IPS-11a (cell line): ENCODE results near the gene SCTR.
A peak's percentile ranks its signal among the peaks of the same experiment; 100 is the strongest.

Experiments used
- H3K4me3 ChIP-seq: one replicate; pipeline ENCODE4 v1.5.1; 2013; ENCODE audit warnings: low read depth, low read length, control low read depth

The SCTR gene

DNA sequence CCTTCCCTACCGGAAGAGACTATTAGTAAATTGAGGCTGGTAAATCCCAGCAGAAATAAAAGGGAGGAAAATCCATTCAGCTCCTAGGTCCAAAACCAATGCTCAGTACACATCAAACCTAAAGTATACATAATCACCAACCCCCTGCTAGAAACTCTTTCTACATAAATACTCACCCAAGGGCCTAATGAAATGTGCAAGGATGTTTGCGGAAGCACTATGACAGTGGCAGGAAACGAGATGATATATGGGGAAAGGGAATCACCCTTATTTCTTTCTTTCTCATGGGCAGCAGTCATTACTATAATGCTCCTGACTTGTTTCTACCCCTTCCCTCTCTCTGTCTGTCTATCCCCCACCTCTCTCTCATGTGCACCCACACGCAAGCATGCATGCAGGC, 1.3 kb upstream of the SCTR start:
- no peak overlapping the region for H3K4me3 ChIP-seq

DNA sequence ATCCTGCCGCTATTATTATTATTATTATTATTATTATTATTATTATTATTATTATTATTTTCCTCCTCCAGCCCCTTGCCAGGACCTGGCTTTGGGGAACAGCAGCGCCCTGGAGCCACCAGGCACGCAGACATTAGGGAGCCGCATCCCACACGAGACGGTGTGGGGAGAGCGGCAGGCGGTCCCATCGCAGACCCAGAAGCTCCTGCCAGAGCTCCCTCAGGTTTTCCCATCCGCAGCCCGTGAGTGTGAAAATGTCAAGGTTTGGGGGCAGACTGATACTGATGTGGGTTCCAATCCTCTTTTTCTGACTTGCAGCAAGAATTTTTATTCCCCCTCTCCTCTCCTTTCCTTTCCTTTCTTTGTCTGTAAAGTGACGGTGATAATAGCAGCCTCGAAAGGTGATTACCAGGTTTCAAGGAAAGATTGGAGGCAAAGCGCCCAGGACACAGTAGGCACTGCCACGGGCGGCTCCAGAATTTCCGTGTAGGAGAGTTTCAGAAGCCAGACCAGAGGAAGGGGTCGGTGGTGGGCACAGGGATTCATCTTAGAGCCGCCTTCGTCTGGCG, 816 bp downstream of the SCTR start:
- H3K4me3 ChIP-seq, result peak overlapping the region; percentile 46

DNA sequence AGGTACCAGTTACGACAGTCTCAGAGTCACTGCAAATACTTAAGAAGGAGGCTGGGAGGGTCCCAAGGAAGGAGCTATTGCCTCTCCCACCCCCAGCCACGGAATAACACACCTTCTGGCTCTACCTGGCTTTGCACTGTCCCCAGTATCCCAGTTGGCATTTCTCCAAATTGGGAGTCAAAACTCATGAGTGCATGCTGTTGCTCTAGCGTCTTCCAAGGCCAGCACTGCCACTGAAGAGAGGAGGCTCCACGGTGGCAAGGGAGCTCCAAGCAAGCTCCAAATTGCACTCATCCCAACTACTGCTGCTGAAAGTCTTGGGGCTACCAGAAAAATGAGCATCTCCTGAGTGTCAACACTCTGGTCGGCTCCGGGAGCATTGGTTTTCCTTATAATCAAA, 1.6 kb downstream of the SCTR start:
- no peak overlapping the region for H3K4me3 ChIP-seq

DNA sequence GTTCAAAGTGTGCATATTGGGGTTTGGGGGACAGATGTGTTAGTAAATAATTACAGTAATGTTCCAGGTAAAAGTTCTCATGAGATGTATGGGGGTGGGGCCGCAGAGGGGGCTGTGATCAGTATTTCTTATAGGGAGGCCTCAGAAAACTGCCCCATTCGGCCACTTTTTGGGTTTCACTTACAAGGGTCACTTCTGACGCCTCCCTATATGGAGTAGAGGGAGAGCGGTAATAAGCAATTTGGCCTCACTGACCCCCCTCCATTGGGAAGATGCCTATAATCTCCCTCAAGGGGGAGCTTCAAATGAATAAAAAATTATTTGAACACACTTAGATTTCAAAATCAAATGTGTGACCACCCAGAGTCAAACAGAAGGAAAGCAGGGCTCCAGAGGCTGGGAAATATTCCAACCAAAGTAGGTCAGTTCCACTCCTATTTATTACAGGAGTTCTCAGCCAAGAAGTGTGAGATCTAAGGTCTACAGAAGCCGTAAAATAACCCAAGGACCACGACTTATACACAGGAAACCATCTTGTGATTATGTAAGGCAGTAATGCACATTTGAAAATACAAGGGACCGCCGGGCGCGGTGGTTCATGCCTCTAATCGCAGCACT, 2.7 kb downstream of the SCTR start:
- no peak overlapping the region for H3K4me3 ChIP-seq

DNA sequence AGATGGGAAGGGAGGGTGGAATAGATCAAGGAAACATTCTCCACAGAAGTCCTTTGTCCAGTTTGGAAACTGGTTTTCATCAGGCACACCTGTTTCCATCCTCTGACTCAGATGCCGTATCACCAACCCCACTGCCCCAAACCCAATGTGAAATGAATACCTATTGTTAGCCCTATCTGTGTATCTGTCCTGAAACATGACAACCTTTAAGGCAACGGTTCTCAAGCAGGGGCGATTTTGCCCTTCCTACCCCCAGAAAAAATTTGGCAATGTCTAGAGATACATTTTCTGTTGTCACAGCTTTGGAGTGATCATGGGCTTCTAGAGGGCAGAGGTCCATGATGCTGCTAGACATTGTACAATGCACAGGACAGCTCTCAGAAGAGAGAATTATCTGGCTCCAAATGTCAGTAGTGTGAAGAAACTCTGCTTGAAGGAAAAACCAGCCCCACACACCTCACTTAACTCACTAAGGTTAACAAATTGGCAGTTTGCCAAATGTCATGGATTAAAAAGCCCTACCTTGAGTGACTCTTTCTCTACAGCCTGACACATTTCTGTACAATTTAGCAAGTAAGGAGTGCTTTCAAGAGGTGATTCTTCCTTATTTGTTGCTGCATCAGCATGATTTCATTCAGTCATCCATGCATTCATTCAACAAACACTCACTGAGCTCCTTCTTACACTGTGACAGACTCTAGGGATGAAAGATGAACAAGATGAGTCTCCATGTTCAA, 3.4 kb downstream of the SCTR start:
- H3K4me3 ChIP-seq, result no peak overlapping the region

DNA sequence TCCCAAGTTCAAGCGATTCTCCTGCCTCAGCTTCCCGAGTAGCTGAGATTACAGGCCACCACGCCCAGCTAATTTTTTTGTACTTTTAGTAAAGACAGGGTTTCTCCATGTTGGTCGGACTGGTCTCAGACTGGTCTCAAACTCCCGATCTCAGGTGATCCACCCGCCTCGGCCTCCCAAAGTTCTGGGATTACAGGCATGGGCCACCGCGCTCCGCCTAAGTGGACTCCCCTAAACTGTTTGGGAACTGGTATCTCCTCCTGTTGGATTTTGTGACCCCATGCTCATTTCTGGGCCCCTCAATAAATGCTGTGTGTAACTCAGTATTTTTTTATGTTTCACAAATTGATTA, 5.2 kb downstream of the SCTR start:
- no peak overlapping the region for H3K4me3 ChIP-seq

DNA sequence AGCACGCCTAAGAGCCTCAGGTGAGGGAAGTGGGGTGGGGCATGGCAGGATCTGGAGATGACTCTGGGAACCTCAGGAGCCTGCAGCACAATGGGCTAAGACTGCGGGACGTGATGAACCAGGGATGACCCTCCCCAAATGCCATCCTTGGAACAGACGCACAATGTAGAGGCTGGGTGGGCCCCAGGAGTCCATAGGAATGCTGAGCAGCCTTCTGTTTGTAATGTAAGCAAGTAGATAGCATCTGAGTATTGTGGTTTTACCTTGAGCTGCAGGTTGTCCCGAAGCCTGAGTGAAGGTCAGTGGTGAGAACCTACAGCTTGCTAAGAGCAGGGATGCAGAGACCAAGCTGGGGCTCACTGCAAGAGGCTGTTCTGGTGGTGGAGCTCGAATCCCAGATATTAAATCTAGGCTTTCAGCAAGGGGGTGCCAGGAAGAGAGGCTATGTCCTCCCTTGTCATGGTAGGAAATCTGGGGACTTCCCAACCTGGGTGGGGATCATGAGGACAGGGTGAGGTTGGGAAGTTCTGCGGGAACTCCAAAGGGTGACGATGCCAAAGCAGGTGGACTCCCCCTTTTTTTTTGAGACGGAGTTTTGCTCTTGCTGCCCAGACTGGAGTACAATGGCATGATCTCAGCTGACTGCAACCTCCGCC, 5.8 kb downstream of the SCTR start:
- no peak overlapping the region for H3K4me3 ChIP-seq

DNA sequence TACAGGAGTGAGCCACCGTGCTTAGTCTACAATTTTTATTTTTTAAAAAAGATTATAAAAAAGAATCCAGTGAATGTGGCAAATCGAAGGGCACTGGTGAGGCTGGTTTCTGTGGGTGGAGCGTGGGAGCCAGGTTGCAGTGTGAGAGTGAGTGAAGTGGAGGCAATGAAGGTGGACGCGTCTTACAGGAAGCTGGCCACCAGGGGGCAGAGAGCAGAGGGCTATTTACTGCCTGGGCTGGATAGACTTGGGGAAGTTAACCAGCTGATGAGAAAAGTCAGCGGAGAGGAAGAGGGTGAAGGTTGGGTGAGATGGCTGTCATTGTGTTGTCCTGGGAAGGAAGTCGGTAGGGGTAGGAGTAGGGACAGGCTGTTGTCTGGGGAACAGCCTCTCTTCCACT, 6.8 kb downstream of the SCTR start:
- H3K4me3 ChIP-seq, result no peak overlapping the region

DNA sequence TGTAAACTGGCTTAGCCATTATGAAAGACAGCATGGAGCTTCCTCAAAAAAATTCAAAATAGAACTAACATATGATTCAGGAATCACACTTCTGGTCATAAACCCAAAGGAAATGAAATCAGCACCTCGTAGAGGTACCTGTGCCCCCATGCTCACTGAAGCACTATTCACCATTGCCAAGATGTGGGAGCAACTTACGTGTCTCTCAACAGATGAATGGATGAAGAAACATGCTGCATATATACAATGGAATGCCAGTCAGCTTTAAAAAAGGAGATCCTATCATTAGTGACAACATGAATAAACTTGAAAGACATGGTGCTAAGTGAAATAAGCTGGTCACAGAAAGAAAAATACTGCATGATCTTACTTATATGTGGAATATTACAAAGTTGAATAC, 8.2 kb downstream of the SCTR start:
- no peak overlapping the region for H3K4me3 ChIP-seq

DNA sequence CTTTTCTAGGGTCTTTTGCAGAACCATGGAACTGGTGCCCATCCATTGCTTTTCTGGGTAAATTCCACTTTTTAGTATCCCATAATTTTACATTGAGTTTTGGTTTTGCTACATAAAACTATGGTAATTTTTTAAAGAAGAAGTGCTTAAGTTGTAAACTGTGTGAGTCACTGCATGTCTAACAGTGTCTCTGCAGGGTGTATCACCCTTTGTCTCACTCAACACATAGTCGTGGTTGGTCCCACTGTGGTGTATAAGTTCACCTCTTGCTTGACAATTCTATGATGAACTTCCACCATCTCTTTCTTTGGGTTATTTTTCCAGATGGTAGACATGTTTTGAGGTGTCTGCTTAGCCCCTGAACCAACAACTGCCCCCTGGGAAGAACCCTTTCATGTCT, 10.5 kb downstream of the SCTR start:
- no peak overlapping the region for H3K4me3 ChIP-seq

DNA sequence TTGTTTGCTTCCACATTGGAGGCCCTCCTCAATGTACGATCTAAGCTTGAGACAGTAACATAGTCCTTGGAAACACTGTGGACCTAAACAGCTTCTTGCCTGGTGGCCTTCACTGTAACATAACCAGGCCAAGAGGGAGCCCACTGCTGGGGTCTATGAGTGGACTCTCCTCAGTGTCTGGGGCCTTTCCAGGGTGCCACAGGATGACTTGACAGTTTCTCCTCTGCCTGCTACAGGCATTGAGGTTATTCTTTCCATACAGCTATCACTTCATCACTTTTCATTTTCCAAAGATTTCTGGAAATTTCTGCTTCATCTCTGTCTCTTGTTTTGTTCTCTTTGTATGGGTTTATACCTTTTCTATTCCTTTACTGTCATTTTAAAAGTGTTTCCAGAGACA, 11.3 kb downstream of the SCTR start:
- no peak overlapping the region for H3K4me3 ChIP-seq

DNA sequence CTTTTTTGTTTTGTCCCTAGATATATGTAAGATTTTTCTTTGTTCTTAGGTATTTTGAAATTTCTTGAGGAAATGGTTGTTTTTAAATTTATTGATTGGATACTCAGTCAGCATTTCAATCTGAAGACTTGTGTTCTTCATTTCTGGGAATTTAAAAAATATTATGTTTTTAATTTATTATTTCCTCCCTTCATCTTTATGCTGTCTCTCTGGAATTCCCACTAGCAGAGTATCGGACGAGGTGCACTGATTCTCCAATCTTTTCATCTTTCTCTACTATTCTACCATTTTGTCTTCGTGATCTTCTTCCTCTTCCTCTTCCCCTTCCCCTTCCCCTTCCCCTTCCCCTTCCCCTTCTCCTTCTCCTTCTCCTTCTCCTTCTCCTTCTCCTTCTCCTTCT, 12.3 kb downstream of the SCTR start:
- H3K4me3 ChIP-seq, result no peak overlapping the region

DNA sequence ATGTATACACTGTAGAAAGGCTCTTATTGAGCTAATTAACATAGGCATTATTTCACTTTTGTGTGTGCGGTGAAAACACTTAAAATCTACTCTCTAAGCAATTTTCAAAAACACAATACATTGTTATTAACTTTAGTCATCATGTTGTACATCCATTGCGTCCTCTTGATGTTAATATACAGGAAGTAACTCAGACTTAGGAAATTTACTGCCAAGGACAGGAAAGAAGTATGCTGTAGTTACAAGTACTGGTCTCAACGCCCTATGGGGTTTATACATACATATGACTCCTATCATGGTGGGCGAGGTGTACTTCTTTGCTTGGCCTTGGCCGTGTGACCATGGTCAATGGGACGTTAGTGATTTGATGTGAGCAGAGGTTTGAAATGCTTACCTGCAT, 15.5 kb downstream of the SCTR start:
- no peak overlapping the region for H3K4me3 ChIP-seq

DNA sequence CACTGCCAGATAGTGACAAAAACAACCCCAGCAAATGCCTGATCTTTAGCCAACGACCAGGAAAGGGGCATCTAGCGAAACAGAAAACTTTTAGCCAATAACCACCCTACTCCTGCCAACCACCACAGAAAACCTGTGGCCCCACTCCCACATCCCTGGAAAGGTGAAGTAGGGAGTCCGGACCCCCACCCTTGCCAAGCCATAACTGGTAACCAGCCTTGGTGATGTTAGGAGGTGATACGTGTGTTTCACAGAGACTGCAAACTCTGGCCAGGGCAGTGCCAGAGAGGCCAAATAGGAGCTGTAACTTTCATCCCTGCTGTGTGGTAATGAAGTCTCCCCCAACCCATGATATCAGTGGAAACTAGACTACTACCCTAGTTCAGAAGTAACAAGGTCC, 27.6 kb downstream of the SCTR start:
- no peak overlapping the region for H3K4me3 ChIP-seq

DNA sequence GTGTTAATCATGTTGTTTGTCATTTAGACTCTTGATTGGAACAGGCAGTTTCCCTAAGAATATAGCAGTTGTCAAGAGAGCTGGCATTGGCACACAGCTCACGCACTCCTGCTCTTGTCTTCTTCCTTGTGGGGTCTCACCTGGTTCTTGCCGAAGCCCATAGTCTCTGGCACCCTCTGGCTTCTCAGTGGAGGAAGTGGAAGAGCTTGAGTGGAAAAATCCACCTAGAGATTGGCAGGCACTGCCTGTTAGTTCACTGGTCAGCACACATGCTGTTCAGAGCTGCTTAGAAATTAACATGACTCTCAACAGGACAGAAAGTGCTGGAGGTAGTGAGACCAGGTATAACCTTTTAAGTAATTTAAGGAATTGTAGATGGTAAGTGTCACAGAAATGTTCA, 28.3 kb downstream of the SCTR start:
- H3K4me3 ChIP-seq, result no peak overlapping the region

DNA sequence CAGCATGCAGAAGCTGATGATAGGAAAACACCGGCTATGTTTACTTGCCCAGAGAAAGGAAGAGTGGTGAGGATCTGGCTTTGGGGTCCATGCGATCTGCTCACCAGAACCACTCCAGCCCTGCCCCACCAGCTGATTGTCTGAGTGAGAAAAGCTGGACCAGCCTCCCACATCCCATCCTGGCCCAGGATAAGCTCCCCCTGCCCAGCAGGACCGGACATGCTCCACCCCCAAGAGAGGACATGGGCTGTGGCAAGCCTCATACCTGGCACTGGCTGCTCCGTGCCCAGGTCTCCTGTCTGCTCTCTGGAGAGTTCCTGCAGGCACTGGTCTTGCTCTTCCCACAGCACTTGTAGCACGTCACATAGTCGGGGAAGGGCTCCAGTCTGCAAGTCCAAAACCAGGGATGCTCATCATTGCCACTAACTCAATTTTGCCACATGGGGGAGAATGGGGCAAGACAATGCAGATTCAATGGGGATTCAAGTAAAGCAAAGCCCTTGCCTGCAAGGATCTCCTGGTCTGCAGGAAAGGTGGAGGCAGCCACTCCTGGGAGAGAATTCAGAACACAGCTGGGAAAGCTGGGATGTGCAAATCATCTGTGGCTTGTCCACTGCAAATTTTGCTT, 30.0 kb downstream of the SCTR start:
- no peak overlapping the region for H3K4me3 ChIP-seq

DNA sequence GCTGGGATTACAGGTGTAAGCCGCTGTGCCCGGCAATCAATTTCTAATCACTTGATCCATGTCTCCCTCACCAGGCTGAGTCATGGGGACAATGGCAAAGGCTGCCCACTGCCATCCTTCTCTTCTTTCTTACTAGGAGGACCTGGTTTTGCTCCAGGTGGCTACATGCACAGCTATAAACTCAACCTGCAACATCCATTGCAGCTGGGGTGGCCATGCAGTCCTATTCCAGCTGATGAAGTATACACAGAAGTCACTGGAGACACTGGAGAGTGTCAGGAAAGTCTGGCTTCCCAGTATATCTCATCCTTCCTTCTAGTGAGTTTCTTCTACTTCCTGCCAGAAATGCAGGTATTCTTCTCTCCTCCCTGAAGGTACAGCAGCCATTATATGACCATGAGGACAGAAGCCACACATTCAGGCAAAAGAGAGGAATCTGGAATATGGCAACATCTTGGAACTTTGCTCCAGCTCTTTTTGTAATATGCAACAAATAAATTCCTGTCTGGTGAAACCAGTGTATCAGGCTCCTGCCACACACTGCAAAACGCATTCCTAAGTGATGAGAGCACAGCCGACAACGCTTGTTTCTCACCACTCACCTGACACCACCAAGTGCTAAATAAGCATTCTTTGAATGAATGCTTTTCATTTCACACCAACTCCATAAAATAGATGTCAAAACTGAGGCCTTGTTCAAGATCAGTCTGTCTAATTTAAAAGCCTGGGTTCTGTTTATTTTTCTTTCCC, 32.3 kb downstream of the SCTR start:
- no peak overlapping the region for H3K4me3 ChIP-seq

DNA sequence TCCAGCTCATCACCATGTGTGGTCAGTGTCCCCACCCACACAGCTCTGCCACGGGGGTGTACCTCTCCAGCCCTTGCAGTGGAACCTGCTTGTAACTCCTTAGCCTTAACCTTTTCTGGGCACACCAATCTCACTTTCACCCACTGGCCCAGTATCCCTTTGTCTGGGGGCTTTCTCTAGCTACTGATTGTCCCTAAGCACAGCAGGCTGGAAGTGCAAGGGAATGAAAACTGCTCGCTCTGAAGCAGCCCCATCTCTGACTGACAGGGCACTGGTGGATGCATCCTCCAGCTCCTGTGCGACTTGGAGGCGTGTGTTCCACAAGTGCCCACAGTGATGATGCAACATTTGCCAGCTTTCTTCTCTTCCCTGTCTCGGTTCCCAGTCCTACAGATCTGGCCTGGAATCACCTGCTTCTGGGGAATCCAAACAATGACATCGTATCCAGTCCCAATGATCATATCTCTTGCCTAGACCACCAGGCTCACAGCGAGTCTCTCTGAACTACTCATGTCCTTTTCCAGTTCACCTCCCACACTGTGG, 33.6 kb downstream of the SCTR start:
- H3K4me3 ChIP-seq, result no peak overlapping the region

DNA sequence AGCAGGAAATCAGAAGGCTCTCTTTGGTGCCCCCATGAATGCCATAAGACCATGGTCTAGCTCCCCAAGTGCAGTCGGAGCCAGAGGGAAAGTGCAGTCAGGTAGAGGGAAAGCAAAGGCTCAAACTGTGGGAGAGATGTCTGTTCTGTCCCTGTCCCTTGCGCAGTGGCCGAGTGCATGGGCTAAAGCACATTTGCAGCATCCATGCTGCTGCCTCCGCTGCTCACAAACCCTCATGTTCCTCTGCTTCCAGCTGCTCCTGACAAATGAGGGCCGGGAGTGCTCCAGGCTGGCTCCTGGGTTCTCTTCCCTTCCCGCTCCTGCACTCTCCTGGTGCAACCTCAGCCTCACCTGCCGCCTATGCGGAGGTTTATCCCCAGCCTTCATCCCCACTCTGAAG, 34.2 kb downstream of the SCTR start:
- no peak overlapping the region for H3K4me3 ChIP-seq

DNA sequence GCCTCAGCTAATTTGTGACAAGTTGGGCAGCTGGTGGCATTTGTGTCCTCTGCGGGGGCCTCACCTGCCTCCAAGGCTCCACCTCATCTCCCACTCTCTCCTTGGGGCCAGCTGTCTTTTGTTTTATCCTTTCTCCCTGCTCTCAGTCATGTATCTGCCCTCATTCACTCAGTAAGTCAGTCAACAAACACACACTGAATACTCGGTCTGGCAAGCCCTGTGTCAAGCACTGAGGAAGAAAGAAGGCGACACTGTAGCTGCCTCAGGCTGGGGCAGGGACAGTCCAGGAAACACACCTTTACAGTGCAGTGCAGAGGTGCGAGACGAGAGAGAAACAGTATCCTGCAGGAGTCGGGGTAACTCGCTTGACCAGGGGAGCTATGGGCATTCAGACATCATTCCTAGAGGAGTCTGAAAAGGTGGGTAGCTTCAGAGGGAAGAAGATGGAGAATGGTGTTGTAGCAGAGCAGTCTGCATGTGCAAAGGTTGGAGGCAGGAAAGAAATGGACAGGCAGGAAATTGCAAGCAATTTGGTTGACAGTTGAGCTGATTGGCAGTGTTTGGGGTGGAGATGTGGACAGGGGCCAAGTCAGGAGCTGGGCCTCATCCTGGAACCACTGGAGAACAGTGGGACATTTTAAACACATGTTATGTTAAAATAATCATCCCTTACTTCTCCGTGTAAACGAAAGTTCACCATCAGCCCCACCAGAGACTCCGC, 34.9 kb downstream of the SCTR start:
- no peak overlapping the region for H3K4me3 ChIP-seq
